SK-N-SH treated with all-trans-retinoic acid at 6 μM for 48 hours (cell line): ENCODE measurements around the gene ETV1.

Source experiments
- ATAC-seq: fragments of 200-7000 bp; cut with Tn5 transposase; 3 replicates; pipeline ENCODE4 v1.9.1; 2020; ENCODE audit warnings: mild to moderate bottlenecking, moderate library complexity
- ARNTL ChIP-seq: fragments of 450-650 bp; formaldehyde crosslinking; IDR thresholded peaks from 2 replicates; pipeline ENCODE4 v1.5.0; 2020; ENCODE audit warnings: low read depth, mild to moderate bottlenecking, moderate library complexity, borderline replicate concordance
- BACH2 ChIP-seq: fragments of 250-450 bp; sonication (Bioruptor Pico); IDR thresholded peaks from 2 replicates; pipeline ENCODE4 v1.9.0; 2021; ENCODE audit warnings: mild to moderate bottlenecking, borderline replicate concordance
- CSDC2 ChIP-seq: fragments of 250-450 bp; sonication (Bioruptor Pico); IDR thresholded peaks from 2 replicates; pipeline ENCODE4 v1.5.0; 2020; ENCODE audit warnings: mild to moderate bottlenecking, moderate library complexity
- ESRRG ChIP-seq: fragments of 250-450 bp; sonication (Bioruptor Pico); IDR thresholded peaks from 2 replicates; pipeline ENCODE4 v1.6.1; 2021; ENCODE audit warnings: mild to moderate bottlenecking
- GLIS3 ChIP-seq: fragments of 250-450 bp; sonication (Bioruptor Pico); IDR thresholded peaks from 2 replicates; pipeline ENCODE4 v1.5.0; 2020; ENCODE audit warnings: mild to moderate bottlenecking, moderate library complexity
- ISL1 ChIP-seq: fragments of 250-450 bp; sonication (Bioruptor Pico); IDR thresholded peaks from 2 replicates; pipeline ENCODE4 v2.1.2; 2022; ENCODE audit warnings: mild to moderate bottlenecking, moderate library complexity
- OSR1 ChIP-seq: fragments of 250-450 bp; sonication (Bioruptor Pico); IDR thresholded peaks from 2 replicates; pipeline ENCODE4 v1.8.0; 2022; ENCODE audit warnings: moderate library complexity, mild to moderate bottlenecking, inconsistent platforms
- PPARA ChIP-seq: fragments of 250-450 bp; sonication (Bioruptor Pico); IDR thresholded peaks from 2 replicates; pipeline ENCODE4 v1.5.0; 2020; ENCODE audit warnings: mild to moderate bottlenecking, borderline replicate concordance
- RARB ChIP-seq: fragments of 250-450 bp; sonication (Bioruptor Pico); IDR thresholded peaks from 2 replicates; pipeline ENCODE4 v1.8.0; 2021; ENCODE audit warnings: mild to moderate bottlenecking, moderate library complexity
- SNAI2 ChIP-seq: fragments of 250-450 bp; sonication (Bioruptor Pico); IDR thresholded peaks from 2 replicates; pipeline ENCODE4 v1.5.0; 2020; ENCODE audit warnings: mild to moderate bottlenecking, moderate library complexity
- TCF4 ChIP-seq: fragments of 250-450 bp; sonication (Bioruptor Pico); IDR thresholded peaks from 2 replicates; pipeline ENCODE4 v1.8.0; 2021; ENCODE audit warnings: mild to moderate bottlenecking, moderate library complexity, borderline replicate concordance
- TOX ChIP-seq: fragments of 250-450 bp; sonication (Bioruptor Pico); IDR thresholded peaks from 2 replicates; pipeline ENCODE4 v1.8.0; 2021; ENCODE audit warnings: mild to moderate bottlenecking, moderate library complexity, borderline replicate concordance
- ZC3H10 ChIP-seq: fragments of 250-450 bp; sonication (Bioruptor Pico); IDR thresholded peaks from 2 replicates; pipeline ENCODE4 v1.5.1; 2021; ENCODE audit warnings: mild to moderate bottlenecking, moderate library complexity
- ZFP3 ChIP-seq: fragments of 250-450 bp; sonication (Bioruptor Pico); IDR thresholded peaks from 2 replicates; pipeline ENCODE4 v1.5.0; 2020; ENCODE audit warnings: mild to moderate bottlenecking, moderate library complexity
- ZFP30 ChIP-seq: fragments of 450-650 bp; formaldehyde crosslinking; IDR thresholded peaks from 2 replicates; pipeline ENCODE4 v1.5.0; 2022; ENCODE audit warnings: mild to moderate bottlenecking, moderate library complexity
- ZNF70 ChIP-seq: fragments of 450-650 bp; formaldehyde crosslinking; IDR thresholded peaks from 2 replicates; pipeline ENCODE4 v1.5.0; 2020; ENCODE audit warnings: mild to moderate bottlenecking, moderate library complexity
- ZNF8 ChIP-seq: fragments of 450-650 bp; formaldehyde crosslinking; IDR thresholded peaks from 2 replicates; pipeline ENCODE4 v1.5.0; 2020; ENCODE audit warnings: mild to moderate bottlenecking, moderate library complexity
- TF ChIP-seq, protein P1 (sequence below): fragments of 250-450 bp; sonication (Bioruptor Pico); IDR thresholded peaks from 2 replicates; pipeline ENCODE4 v1.8.0; 2021; ENCODE audit warnings: low read depth, mild to moderate bottlenecking, moderate library complexity, borderline replicate concordance
- TF ChIP-seq, protein P2 (sequence below): fragments of 250-450 bp; sonication (Bioruptor Pico); IDR thresholded peaks from 2 replicates; pipeline ENCODE4 v1.8.0; 2020; ENCODE audit warnings: mild to moderate bottlenecking, moderate library complexity, borderline replicate concordance
- TF ChIP-seq, protein P3 (sequence below): fragments of 250-450 bp; sonication (Bioruptor Pico); IDR thresholded peaks from 2 replicates; pipeline ENCODE4 v1.5.1; 2020; ENCODE audit warnings: low read depth, mild to moderate bottlenecking, moderate library complexity
- TF ChIP-seq, protein P4 (sequence below): fragments of 250-450 bp; sonication (Bioruptor Pico); IDR thresholded peaks from 2 replicates; pipeline ENCODE4 v1.5.0; 2020; ENCODE audit warnings: mild to moderate bottlenecking, moderate library complexity
- TF ChIP-seq, protein P5 (sequence below): fragments of 250-450 bp; sonication (Bioruptor Pico); IDR thresholded peaks from 2 replicates; pipeline ENCODE4 v1.5.1; 2021; ENCODE audit warnings: mild to moderate bottlenecking, moderate library complexity

The ETV1 gene

DNA sequence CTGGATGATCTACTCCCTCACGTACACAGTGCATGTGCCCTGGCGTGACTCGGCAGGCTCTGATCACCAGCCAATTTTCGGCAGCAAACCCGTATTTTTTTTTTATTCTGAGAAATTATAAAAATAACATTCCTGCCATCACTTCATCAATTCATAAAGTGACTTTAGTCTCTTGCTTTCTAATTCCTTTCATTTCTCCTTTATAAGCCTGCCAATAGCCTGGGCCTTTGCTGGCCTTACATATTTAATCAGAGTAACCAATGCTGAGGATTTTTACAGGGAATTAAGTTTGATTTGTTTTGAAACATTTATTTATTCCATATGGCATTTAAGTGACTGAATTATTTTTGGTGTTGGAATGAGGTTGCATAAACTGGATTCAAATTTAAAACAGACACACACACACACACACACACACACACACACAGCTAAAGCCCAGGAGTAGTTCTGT, 140.8 kb downstream of the ETV1 start:
- ATAC-seq, result peak; percentile 47

DNA sequence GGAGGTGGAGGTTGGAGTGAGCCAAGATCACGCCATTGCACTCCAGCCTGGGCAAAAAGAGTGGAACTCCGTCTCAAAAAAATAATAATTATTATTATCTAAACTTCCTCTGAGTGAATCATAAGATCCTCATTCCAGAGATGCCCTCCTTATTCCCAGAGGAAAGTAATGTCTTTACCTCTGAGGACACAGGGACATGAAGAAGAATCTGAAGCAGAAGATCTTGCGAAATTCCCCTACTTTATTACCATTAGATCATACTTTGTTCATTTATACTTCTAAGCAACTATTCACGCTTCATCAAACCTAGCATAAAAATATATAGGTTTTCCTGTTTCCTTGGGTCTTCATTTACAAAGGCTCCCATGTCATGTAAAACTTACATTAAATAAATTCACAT, 143.1 kb downstream of the ETV1 start:
- TF ChIP-seq OSR1 (CRISPR knock-in tag), result no peak
- TF ChIP-seq PPARA (CRISPR knock-in tag), result no peak
- TF ChIP-seq RARB (CRISPR knock-in tag), result no peak
- TF ChIP-seq, protein P1, sequence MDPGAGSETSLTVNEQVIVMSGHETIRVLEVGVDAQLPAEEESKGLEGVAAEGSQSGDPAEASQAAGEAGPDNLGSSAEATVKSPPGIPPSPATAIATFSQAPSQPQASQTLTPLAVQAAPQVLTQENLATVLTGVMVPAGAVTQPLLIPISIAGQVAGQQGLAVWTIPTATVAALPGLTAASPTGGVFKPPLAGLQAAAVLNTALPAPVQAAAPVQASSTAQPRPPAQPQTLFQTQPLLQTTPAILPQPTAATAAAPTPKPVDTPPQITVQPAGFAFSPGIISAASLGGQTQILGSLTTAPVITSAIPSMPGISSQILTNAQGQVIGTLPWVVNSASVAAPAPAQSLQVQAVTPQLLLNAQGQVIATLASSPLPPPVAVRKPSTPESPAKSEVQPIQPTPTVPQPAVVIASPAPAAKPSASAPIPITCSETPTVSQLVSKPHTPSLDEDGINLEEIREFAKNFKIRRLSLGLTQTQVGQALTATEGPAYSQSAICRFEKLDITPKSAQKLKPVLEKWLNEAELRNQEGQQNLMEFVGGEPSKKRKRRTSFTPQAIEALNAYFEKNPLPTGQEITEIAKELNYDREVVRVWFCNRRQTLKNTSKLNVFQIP (CRISPR knock-in tag), result no peak
- no peak for TF ChIP-seq ZC3H10 (CRISPR knock-in tag)
- no peak for TF ChIP-seq ISL1
- TF ChIP-seq SNAI2 (CRISPR knock-in tag), result no peak
- TF ChIP-seq GLIS3, result no peak
- no peak for TF ChIP-seq BACH2 (CRISPR knock-in tag)
- no peak for ATAC-seq

More for the DNA sequence above, 140.8 kb downstream of the ETV1 start:
- TF ChIP-seq SNAI2 (CRISPR knock-in tag) (no peak), ZFP30 (CRISPR knock-in tag) (no peak), BACH2 (CRISPR knock-in tag) (no peak), ZFP3 (no peak), ESRRG (CRISPR knock-in tag) (no peak), ARNTL (CRISPR knock-in tag) (no peak), RARB (CRISPR knock-in tag) (no peak), CSDC2 (no peak), ISL1 (no peak), ZC3H10 (CRISPR knock-in tag) (no peak), TOX (CRISPR knock-in tag) (no peak), ZNF8 (CRISPR knock-in tag) (no peak), TCF4 (CRISPR knock-in tag) (no peak), OSR1 (CRISPR knock-in tag) (no peak), ZNF70 (no peak)
- TF ChIP-seq, protein P1 (CRISPR knock-in tag), result no peak
- TF ChIP-seq, protein P2, sequence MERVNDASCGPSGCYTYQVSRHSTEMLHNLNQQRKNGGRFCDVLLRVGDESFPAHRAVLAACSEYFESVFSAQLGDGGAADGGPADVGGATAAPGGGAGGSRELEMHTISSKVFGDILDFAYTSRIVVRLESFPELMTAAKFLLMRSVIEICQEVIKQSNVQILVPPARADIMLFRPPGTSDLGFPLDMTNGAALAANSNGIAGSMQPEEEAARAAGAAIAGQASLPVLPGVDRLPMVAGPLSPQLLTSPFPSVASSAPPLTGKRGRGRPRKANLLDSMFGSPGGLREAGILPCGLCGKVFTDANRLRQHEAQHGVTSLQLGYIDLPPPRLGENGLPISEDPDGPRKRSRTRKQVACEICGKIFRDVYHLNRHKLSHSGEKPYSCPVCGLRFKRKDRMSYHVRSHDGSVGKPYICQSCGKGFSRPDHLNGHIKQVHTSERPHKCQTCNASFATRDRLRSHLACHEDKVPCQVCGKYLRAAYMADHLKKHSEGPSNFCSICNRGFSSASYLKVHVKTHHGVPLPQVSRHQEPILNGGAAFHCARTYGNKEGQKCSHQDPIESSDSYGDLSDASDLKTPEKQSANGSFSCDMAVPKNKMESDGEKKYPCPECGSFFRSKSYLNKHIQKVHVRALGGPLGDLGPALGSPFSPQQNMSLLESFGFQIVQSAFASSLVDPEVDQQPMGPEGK (CRISPR knock-in tag), result no peak
- TF ChIP-seq, protein P3, sequence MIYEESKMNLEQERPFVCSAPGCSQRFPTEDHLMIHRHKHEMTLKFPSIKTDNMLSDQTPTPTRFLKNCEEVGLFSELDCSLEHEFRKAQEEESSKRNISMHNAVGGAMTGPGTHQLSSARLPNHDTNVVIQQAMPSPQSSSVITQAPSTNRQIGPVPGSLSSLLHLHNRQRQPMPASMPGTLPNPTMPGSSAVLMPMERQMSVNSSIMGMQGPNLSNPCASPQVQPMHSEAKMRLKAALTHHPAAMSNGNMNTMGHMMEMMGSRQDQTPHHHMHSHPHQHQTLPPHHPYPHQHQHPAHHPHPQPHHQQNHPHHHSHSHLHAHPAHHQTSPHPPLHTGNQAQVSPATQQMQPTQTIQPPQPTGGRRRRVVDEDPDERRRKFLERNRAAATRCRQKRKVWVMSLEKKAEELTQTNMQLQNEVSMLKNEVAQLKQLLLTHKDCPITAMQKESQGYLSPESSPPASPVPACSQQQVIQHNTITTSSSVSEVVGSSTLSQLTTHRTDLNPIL (CRISPR knock-in tag), result no peak
- TF ChIP-seq, protein P4, sequence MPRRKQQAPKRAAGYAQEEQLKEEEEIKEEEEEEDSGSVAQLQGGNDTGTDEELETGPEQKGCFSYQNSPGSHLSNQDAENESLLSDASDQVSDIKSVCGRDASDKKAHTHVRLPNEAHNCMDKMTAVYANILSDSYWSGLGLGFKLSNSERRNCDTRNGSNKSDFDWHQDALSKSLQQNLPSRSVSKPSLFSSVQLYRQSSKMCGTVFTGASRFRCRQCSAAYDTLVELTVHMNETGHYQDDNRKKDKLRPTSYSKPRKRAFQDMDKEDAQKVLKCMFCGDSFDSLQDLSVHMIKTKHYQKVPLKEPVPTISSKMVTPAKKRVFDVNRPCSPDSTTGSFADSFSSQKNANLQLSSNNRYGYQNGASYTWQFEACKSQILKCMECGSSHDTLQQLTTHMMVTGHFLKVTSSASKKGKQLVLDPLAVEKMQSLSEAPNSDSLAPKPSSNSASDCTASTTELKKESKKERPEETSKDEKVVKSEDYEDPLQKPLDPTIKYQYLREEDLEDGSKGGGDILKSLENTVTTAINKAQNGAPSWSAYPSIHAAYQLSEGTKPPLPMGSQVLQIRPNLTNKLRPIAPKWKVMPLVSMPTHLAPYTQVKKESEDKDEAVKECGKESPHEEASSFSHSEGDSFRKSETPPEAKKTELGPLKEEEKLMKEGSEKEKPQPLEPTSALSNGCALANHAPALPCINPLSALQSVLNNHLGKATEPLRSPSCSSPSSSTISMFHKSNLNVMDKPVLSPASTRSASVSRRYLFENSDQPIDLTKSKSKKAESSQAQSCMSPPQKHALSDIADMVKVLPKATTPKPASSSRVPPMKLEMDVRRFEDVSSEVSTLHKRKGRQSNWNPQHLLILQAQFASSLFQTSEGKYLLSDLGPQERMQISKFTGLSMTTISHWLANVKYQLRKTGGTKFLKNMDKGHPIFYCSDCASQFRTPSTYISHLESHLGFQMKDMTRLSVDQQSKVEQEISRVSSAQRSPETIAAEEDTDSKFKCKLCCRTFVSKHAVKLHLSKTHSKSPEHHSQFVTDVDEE, result no peak

DNA sequence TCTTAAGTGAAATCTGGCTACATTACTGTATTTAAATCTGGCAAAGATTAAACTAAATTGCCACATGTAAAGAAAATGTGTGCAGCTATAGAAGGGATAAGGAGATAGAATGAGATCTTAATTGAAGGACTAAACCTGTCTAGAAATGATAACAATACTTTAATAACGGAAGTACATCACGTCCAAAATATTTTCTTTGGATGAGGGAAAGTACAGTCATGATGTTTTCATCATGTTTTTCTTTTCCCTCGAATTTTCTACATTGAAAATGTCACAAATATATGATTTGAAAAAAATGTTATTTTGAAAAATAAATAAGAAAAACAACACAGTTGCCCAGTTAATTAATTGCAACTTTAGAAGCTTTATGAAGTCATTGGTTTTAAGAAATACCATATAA, 143.9 kb downstream of the ETV1 start:
- TF ChIP-seq ISL1 (no peak), ZFP30 (CRISPR knock-in tag) (no peak), OSR1 (CRISPR knock-in tag) (no peak), CSDC2 (no peak), PPARA (CRISPR knock-in tag) (no peak), GLIS3 (no peak), TOX (CRISPR knock-in tag) (no peak), BACH2 (CRISPR knock-in tag) (no peak), ARNTL (CRISPR knock-in tag) (no peak), ZNF8 (CRISPR knock-in tag) (no peak), ZFP3 (no peak)
- TF ChIP-seq, protein P5, sequence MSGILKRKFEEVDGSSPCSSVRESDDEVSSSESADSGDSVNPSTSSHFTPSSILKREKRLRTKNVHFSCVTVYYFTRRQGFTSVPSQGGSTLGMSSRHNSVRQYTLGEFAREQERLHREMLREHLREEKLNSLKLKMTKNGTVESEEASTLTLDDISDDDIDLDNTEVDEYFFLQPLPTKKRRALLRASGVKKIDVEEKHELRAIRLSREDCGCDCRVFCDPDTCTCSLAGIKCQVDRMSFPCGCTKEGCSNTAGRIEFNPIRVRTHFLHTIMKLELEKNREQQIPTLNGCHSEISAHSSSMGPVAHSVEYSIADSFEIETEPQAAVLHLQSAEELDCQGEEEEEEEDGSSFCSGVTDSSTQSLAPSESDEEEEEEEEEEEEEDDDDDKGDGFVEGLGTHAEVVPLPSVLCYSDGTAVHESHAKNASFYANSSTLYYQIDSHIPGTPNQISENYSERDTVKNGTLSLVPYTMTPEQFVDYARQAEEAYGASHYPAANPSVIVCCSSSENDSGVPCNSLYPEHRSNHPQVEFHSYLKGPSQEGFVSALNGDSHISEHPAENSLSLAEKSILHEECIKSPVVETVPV (CRISPR knock-in tag), result no peak
- TF ChIP-seq, protein P3 (CRISPR knock-in tag), result no peak
- TF ChIP-seq, protein P2 (CRISPR knock-in tag), result no peak
- TF ChIP-seq, all 23 proteins: peak for 0
- ATAC-seq, result no peak
